Naive B cell (primary cell): ENCODE measurements around the gene ARPC5L. TPM values are rescaled to one million over a fixed set of nuclear protein-coding genes. Genes with fewer than 3 reads are reported as not detected.

Experiments used
- ATAC-seq, 2 donors: fragments of 150-1000 bp; cut with Tn5 transposase; 2 replicates each; pipeline ENCODE4 v1.10.0; 2021; ENCODE audit warnings: low read depth in 2 of 2, mild to moderate bottlenecking in 2 of 2, moderate library complexity in 2 of 2
- DNase-seq: peaks from one replicate; pipeline ENCODE4 v3.0.0; 2022
- H3K27ac Mint-ChIP-seq, 6 donors: one replicate each; pipeline ENCODE4 v1.8.0; 2020 to 2022; ENCODE audit warnings: mild to moderate bottlenecking in 6 of 6, mixed read lengths in 6 of 6, moderate library complexity in 5 of 6, inconsistent platforms in 2 of 6
- H3K27me3 Mint-ChIP-seq, 3 donors: one replicate each; pipeline ENCODE4 v1.8.0; 2021 to 2022; ENCODE audit warnings: mixed read lengths in 3 of 3, mild to moderate bottlenecking in 1 of 3
- H3K36me3 Mint-ChIP-seq, 2 donors: one replicate each; pipeline ENCODE4 v1.8.0; 2020 to 2022; ENCODE audit warnings: mixed read lengths in 2 of 2, inconsistent platforms in 1 of 2, mild to moderate bottlenecking in 1 of 2
- H3K4me1 Mint-ChIP-seq, 3 donors: one replicate each; pipeline ENCODE4 v1.8.0; 2020 to 2022; ENCODE audit warnings: mixed read lengths in 3 of 3, inconsistent platforms in 1 of 3, mild to moderate bottlenecking in 1 of 3, moderate library complexity in 1 of 3
- H3K4me3 Mint-ChIP-seq, 8 donors: one replicate each; pipeline ENCODE4 v1.8.0; 2020 to 2022; ENCODE audit warnings: mild to moderate bottlenecking in 8 of 8, mixed read lengths in 8 of 8, moderate library complexity in 8 of 8, inconsistent platforms in 2 of 8
- H3K9me3 Mint-ChIP-seq, 7 donors: one replicate each; pipeline ENCODE4 v1.8.0; 2020 to 2022; ENCODE audit warnings: mixed read lengths in 7 of 7, mild to moderate bottlenecking in 5 of 7, inconsistent platforms in 2 of 7, moderate library complexity in 1 of 7
- polyA plus RNA-seq, 6 donors: library from polyadenylated mRNA; unstranded; fragments of 300-500 nt; fragmentation: Illumina TruSeq; gene quantifications; one replicate each; pipeline ENCODE4 v1.2.3, GENCODE V29; 2021; ENCODE audit warnings: low read depth in 6 of 6

The ARPC5L gene
- polyA plus RNA-seq, 6 donors from 2014 or later = 44.1 to 71.6 (median 58.0) TPM

DNA sequence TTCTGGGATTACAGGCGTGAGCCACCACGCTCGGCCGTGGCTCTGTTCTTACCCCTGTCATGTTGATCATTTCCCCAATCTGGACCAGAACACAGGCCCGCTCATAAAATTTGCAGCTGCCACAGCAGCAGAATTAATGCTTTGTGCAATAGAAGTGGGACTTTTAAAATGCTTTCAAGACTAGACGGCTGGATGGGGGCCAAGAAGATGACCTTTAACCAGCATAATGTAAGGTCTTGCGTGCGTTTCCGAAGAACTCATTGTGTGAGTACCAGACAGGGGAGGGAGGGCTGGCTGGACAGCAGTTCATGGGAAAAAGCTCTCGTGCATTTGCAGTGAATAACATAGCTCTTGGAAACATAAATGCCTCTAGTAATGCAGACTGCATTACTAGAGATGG, 12.1 kb upstream of the ARPC5L start:
- Mint-ChIP-seq H3K27me3 (peaks cover 0 to 14% (median 0%) of the 10 kb centered on the region in 3 donors), H3K36me3 (no peaks in the 10 kb centered on the region), H3K27ac (peak overlapping the region in 1 of 6 donors; percentile 36), H3K9me3 (no peaks in the 10 kb centered on the region), H3K4me1 (peaks cover 4 to 10% (median 6%) of the 10 kb centered on the region in 3 donors), H3K4me3 (no peak overlapping the region)
- ATAC-seq (no peak), DNase-seq (no peak)

DNA sequence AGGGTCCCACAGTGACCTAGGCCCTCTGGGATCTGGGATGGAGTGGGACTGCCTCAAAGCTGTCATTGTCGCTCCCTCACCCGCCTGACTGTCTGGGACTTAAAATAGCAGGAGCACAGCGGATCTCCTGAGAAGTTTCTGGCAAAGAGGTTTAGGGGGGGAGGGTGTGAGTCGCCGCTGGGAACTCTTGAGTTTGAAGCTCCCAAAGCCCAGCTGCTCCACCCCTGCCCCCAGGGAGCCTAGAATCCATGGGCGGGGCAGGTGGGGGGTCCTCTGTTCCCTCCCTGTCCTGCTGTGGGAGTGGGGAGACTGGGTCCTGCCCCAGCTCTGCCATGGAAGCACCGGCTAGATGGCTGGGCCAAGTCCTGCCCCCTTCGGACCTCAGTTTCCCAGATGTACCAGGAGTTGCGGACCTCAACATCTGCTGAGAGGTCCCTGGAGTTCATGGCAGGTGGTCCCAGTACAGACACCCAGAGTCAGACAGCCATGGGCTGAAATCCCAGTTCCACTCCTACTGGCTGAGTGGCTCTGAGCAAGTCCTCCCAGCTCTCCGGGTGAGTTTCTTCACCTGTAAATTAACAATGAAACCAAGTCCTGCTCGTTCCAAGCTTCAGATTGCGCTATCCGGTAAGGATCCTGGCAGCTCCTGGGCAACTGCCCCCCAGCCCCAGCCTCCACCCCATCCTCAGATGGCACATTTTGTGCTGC, 9.7 kb upstream of the ARPC5L start:
- Mint-ChIP-seq H3K4me1 (peaks cover 4 to 12% (median 10%) of the 10 kb centered on the region in 3 donors), H3K27ac (peak overlapping the region in 3 of 6 donors; percentile 42 to 85 (median 79)), H3K27me3 (peaks cover 0 to 14% (median 0%) of the 10 kb centered on the region in 3 donors), H3K4me3 (peak overlapping the region in 5 of 8 donors; percentile 50 to 78 (median 55)), H3K9me3 (no peaks in the 10 kb centered on the region), H3K36me3 (no peaks in the 10 kb centered on the region)
- DNase-seq (no peak), ATAC-seq (no peak)

DNA sequence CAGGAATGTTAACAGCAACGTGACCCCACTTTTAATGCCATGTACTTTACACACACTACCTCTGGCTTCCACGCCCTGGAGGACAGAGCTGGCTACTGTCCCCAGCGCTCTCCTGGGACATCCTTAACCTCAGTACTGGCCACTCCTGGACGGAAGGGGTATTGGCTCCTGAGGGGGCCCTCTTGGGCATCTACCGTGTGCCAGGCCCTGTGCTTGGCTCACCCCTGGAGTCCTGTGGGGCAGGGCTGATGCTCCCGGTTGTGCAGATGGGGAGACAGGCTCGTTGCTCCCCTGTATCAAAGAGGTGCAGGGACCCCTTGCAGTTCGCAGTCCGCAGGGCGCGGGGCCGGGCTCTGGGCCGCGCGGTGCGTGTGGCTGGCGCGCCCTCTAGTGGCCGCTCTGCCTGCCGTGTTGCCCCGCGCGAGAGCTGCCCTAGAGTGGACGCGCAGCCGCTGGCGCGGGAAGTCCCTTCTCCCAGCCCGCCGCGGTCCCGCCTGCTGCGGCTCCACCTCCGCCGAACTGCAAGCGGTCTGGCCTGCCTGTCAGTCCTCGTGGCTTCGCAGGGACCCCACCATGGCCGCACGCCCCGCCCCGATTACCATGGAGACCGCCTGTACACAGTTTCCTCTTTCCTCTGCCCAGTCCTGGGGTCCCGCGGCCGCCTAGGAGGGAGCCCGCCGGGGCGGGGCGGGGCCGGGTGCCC, 8.9 kb upstream of the ARPC5L start, which contains the start of gene WDR38:
Gene WDR38 (plus strand): TSS at position 632 of the 703 bp plus-strand sequence. CDS start 72 bp downstream, outside the sequence.
- Mint-ChIP-seq H3K27me3 (peaks cover 0 to 9% (median 0%) of the 10 kb centered on the region in 3 donors), H3K4me1 (peaks cover 4 to 16% (median 12%) of the 10 kb centered on the region in 3 donors), H3K4me3 (peak within 1 kb of the TSS; percentile 55 to 88 (median 78)), H3K9me3 (no peaks in the 10 kb centered on the region), H3K36me3 (no peaks in the 10 kb centered on the region), H3K27ac (peak within 1 kb of the TSS; percentile 42 to 88 (median 80))
- ATAC-seq (peak; percentile 87 to 89), DNase-seq (peak; percentile 75)

DNA sequence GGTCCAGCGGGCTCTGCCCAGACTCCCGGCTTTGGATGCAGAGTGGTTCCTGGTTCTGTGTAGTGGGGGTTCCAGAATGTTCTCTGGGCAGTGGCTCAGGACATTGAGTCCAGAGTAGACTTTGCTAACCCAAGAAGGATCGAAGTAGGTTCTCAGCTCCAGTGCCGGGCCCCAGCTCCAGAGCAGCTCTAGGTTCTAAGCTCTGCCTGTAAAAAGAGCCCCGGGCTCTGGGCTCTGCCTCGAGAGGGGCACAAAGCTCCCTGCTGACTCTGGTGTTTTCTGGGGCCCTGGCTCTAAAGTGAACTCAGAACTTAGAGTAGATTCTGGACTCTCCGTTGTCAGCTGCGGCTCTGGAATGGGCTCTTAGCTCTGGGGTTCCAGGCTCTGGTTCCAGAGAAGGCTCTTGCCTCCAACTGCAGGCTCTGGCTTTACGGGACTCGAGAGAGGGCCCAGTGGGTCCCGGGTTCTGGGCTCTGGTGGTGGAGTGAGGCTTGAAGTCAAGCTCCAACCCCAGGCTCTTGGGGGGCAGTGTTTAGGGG, 8.3 kb upstream of the ARPC5L start:
- H3K4me1 Mint-ChIP-seq = peaks cover 4 to 17% (median 12%) of the 10 kb centered on the region in 3 donors
- H3K27me3 Mint-ChIP-seq = peaks cover 0 to 9% (median 0%) of the 10 kb centered on the region in 3 donors
- H3K4me3 Mint-ChIP-seq = peak overlapping the region; percentile 29 to 85 (median 77)
- H3K9me3 Mint-ChIP-seq = no peaks in the 10 kb centered on the region
- no peaks in the 10 kb centered on the region for H3K36me3 Mint-ChIP-seq
- H3K27ac Mint-ChIP-seq = peak overlapping the region; percentile 42 to 88 (median 76)
- no peak for DNase-seq
- no peak for ATAC-seq

DNA sequence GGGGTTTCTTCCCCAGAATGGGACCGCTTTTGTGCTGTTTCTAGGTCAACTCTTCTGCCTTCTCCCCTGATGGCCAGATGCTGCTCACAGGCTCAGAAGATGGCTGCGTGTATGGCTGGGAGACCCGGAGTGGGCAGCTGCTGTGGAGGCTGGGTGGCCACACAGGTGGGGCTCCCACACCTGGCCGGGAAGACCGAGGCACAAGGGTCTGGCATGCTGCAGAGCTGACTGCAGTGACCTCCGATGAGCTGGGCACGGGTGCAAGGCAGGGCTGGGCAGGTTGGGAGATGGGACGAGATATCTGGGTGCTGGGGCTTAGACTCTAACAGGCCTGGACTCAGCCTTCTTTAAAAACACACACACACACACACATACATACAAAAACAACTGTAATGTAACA, 7.8 kb upstream of the ARPC5L start:
- H3K36me3 Mint-ChIP-seq = no peaks in the 10 kb centered on the region
- no peaks in the 10 kb centered on the region for H3K9me3 Mint-ChIP-seq
- peaks cover 0 to 9% (median 0%) of the 10 kb centered on the region in 3 donors for H3K27me3 Mint-ChIP-seq
- H3K27ac Mint-ChIP-seq = peak overlapping the region in 5 of 6 donors; percentile 42 to 88 (median 81)
- peaks cover 4 to 17% (median 12%) of the 10 kb centered on the region in 3 donors for H3K4me1 Mint-ChIP-seq
- DNase-seq (no peak), ATAC-seq (no peak)
- H3K4me3 Mint-ChIP-seq = peak overlapping the region in 3 of 8 donors; percentile 12 to 34 (median 31)

- H3K27ac Mint-ChIP-seq = peak overlapping the region in 4 of 6 donors; percentile 42 to 96 (median 78)
- H3K4me1 Mint-ChIP-seq = peaks cover 4 to 24% (median 18%) of the 10 kb centered on the region in 3 donors
- peaks cover 0 to 3% of the 10 kb centered on the region in 2 donors for H3K36me3 Mint-ChIP-seq
- H3K9me3 Mint-ChIP-seq = no peaks in the 10 kb centered on the region
- peaks cover 0 to 9% (median 0%) of the 10 kb centered on the region in 3 donors for H3K27me3 Mint-ChIP-seq
- H3K4me3 Mint-ChIP-seq = peak overlapping the region in 2 of 8 donors; percentile 2 to 31
- DNase-seq = no peak
- no peak for ATAC-seq
These were observed 7.1 kb upstream of the ARPC5L start for GRCh38 chr9:124854822-124855221.

DNA sequence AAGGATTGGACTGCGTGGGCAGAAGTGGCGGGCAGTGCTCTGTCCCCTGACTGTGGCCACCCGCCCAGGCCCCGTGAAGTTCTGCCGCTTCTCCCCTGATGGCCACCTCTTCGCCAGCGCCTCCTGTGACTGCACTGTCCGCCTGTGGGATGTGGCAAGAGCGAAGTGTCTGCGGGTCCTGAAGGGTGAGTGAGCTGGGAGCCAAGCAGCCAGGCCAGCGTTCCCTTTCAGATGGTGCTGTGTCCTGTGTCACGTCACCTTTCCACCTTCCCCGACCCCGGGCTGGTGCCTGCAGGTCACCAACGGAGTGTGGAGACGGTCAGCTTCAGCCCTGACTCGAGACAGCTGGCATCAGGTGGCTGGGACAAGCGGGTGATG, 6.4 kb upstream of the ARPC5L start:
- H3K4me1 Mint-ChIP-seq = peaks cover 11 to 31% (median 25%) of the 10 kb centered on the region in 3 donors
- peak overlapping the region in 1 of 8 donors; percentile 30 for H3K4me3 Mint-ChIP-seq
- peaks cover 0 to 9% (median 0%) of the 10 kb centered on the region in 3 donors for H3K27me3 Mint-ChIP-seq
- no peak for ATAC-seq
- H3K9me3 Mint-ChIP-seq = no peaks in the 10 kb centered on the region
- peaks cover 0 to 11% of the 10 kb centered on the region in 2 donors for H3K36me3 Mint-ChIP-seq
- peak overlapping the region in 1 of 6 donors; percentile 83 for H3K27ac Mint-ChIP-seq
- DNase-seq = no peak

- peaks cover 0 to 4% (median 0%) of the 10 kb centered on the region in 3 donors for H3K27me3 Mint-ChIP-seq
- peaks cover 12 to 37% (median 31%) of the 10 kb centered on the region in 3 donors for H3K4me1 Mint-ChIP-seq
- no peaks in the 10 kb centered on the region for H3K9me3 Mint-ChIP-seq
- H3K27ac Mint-ChIP-seq = no peak overlapping the region
- peaks cover 0 to 11% of the 10 kb centered on the region in 2 donors for H3K36me3 Mint-ChIP-seq
- H3K4me3 Mint-ChIP-seq = peak overlapping the region in 1 of 8 donors; percentile 30
- no peak for DNase-seq
- ATAC-seq = no peak
These were observed 5.8 kb upstream of the ARPC5L start for GRCh38 chr9:124855944-124856765.

GRCh38 chr9:124857533-124858162, 4.3 kb upstream of the ARPC5L start:
- peaks cover 0 to 11% of the 10 kb centered on the region in 2 donors for H3K36me3 Mint-ChIP-seq
- ATAC-seq (no peak), DNase-seq (no peak)
- H3K9me3 Mint-ChIP-seq = no peaks in the 10 kb centered on the region
- no peak overlapping the region for H3K4me3 Mint-ChIP-seq
- H3K27me3 Mint-ChIP-seq = no peaks in the 10 kb centered on the region
- H3K4me1 Mint-ChIP-seq = peaks cover 16 to 41% (median 37%) of the 10 kb centered on the region in 3 donors
- peak overlapping the region in 1 of 6 donors; percentile 32 for H3K27ac Mint-ChIP-seq

GRCh38 chr9:124858330-124859046, 3.4 kb upstream of the ARPC5L start:
- H3K4me3 Mint-ChIP-seq = peak overlapping the region in 1 of 8 donors; percentile 97

GRCh38 chr9:124859803-124860581, 1.9 kb upstream of the ARPC5L start:
- H3K27me3 Mint-ChIP-seq = no peaks in the 10 kb centered on the region
- H3K4me1 Mint-ChIP-seq = peaks cover 19 to 41% (median 38%) of the 10 kb centered on the region in 3 donors
- ATAC-seq = no peak
- peak overlapping the region; percentile 67 to 95 (median 85) for H3K27ac Mint-ChIP-seq
- no peak for DNase-seq
- peak overlapping the region; percentile 93 to 99 (median 97) for H3K4me3 Mint-ChIP-seq
- H3K9me3 Mint-ChIP-seq = no peaks in the 10 kb centered on the region
- peaks cover 0 to 11% of the 10 kb centered on the region in 2 donors for H3K36me3 Mint-ChIP-seq

More at GRCh38 chr9:124858330-124859046, 3.4 kb upstream of the ARPC5L start:
- peaks cover 15 to 37% (median 35%) of the 10 kb centered on the region in 3 donors for H3K4me1 Mint-ChIP-seq
- H3K27ac Mint-ChIP-seq = peak overlapping the region in 1 of 6 donors; percentile 16
- no peaks in the 10 kb centered on the region for H3K27me3 Mint-ChIP-seq
- H3K9me3 Mint-ChIP-seq = no peaks in the 10 kb centered on the region
- H3K36me3 Mint-ChIP-seq = peaks cover 0 to 11% of the 10 kb centered on the region in 2 donors
- ATAC-seq = no peak
- no peak for DNase-seq
